NCI-H2081 treated with DMSO at 0.1 percent for 48 hours (cell line): ENCODE measurements around the gene SUN5.
"Not testable (repeated sequence)": the region's sequence is repeated elsewhere in the genome, so short reads cannot be mapped to it uniquely, and the experiment has no call there.

ENCODE experiments used
- DNase-seq: peaks from one replicate; lab custom pipeline; 2025; lab: John Stamatoyannopoulos, UW

The SUN5 gene

DNA sequence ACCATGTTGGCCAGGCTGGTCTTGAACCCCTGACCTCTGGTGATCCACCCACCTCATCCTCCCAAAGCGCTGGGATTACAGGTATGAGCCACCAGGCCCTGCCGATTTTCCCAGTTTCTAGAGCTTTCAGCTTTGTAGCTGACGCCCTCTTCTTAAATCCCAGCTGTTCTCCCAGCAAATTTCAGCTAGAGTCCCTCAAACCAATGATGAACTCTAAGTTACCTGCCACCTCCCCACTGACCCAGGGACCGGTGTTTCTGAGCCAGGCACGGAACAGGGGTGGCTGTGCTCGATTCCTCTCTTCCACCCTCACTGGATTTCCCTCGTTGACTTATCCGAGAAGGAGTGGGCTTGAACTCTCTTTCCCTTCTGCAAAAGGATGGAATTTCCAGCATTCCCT lies 39.1 kb downstream of the SUN5 start:
- DNase-seq: no peak

DNA sequence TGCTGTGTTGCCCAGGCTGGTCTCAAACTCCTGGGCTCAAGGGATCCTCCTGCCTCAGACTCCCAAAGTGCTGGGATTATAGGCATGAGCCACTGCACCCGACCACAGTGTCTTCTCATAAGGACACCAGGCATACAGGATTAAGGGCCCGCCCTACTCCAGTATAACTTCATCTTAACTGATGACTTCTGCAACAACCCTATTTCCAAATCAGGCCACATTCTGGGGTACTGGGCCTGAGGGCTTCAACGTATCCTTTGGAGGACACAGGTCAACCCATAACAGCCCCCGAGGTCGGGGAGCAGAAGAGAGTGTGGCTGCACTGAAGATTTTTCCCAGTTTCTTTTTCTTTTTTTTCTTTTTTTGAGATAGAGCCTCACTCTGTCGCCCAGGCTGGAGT lies 39.7 kb downstream of the SUN5 start:
- DNase-seq: no peak

DNA sequence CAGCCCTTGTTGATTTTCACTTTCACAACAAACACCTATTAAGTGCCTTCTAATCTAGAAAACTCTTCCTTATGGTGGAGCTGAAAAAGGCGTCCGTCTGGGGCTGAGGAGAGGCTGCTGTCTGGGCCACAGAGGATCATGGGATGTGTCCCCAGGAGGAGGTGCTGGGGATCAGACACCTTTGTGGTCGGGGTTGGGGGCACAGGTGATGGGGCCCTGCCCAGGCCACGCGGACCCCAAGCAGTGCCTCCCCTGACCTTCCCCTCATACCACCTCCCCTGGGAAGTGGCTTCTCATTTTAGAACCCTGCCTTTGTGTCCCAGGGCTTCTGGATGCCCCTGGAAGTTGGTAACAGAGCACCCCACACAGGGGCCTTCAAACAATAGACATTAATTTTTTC lies 41.1 kb downstream of the SUN5 start:
- no peak for DNase-seq

DNA sequence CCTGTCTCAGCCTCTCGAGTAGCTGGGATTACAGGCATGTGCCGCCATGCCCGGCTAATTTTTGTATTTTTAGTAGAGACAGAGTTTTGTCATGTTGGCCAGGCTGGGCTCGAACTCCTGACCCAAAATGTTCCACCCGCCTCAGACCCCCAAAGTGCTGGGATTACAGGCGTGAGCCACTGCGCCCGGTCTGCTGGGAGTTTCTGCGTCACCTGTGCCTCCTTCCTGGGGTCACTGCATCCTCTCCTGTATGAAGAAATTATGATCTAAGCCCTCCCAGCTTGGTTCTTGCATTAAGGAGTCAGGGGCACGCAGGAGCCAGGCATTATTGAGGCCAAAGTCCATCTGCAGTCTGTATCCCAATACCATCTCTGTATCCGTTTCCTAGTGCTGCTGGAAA lies 41.6 kb downstream of the SUN5 start:
- not testable (repeated sequence) for DNase-seq

GRCh38 chr20:32962053-32962452 lies 42.2 kb downstream of the SUN5 start:
- no peak for DNase-seq

GRCh38 chr20:32960849-32961731 lies 43.1 kb downstream of the SUN5 start:
- DNase-seq: no peak

DNA sequence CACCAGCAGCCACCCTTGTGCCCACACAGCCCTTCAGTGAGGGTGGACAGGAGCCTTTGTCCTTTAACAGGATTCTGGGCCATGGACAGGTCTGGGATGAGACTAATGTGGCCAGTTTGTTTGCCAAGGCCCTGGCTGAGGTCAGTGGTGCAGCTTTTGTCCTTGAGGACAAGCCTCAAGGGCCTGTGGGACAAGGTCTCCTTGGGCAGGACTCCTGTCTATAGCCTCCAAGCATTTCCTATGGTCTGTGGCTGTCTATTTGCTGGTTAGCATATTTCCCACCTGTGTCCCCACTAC lies 44.1 kb downstream of the SUN5 start:
- no peak for DNase-seq

DNA sequence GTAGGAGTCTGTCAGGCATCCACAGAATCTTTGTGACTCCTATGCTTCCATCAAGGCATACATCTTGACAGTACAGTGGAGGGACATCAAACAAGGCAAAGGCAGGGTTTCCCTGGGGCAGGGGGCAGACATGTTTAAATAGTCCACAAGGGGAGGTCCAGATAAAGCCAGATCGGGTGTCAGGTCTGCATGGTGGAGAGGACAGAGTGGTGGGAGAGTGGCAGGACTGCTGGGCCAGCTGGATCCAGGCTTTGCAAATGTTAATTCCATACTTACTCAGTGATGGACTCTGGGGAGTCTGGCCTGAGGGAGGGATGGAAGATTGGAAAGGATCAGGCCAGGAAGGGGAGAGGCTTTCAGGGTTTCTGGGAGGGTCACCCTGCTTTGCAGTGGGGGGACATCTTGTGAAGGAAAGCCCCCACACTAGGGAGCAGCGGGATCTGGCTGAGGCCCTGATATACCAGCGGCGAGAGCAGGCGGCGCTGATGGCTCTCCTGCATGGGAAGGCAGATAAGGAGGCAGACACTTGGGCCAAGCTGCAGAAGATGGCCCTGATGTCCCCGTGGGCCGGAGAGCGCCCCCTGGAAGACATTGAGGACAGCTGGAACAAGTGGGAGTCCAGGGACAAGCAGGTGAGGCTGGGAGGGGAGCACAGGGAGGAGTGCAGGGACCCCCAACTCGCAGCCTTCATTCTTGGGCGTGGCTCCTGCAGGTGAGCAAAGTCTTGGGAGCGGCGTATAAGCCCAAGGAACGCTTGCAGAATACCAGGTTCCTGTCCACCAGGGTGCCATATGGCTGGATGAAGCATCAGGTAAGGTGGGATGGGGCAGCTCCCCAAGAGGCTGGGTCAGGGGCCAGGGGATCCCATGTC lies 44.6 kb downstream of the SUN5 start:
- DNase-seq: no peak

DNA sequence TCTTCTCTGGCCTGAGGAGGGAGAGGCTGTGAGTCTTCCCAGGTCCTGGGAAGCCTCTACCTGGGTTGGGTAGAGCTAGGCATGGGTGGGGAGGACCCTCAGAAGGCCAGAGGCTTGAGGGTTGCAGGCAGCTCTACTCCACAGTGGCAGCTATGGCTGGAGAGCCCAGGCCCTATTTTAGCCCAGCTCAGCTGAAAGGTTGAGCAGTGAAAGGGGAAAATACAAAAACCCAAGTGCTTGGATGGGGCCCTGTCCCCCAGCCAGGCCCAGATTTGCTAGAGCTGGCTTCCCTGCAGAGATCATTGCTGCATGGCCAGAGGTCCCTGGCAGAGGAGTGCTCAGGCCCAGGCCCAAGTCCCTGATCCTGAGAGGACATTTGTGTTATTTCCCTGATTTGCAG lies 45.7 kb downstream of the SUN5 start:
- DNase-seq: no peak

- DNase-seq: no peak
Observed at GRCh38 chr20:32957459-32957858, 46.8 kb downstream of the SUN5 start.

- not testable (repeated sequence) for DNase-seq
Observed at GRCh38 chr20:32950539-32950938, 53.7 kb downstream of the SUN5 start.

GRCh38 chr20:32946629-32947028 lies 57.6 kb downstream of the SUN5 start:
- DNase-seq: no peak

- no peak for DNase-seq
Observed at GRCh38 chr20:32945710-32946221, 58.5 kb downstream of the SUN5 start.

DNA sequence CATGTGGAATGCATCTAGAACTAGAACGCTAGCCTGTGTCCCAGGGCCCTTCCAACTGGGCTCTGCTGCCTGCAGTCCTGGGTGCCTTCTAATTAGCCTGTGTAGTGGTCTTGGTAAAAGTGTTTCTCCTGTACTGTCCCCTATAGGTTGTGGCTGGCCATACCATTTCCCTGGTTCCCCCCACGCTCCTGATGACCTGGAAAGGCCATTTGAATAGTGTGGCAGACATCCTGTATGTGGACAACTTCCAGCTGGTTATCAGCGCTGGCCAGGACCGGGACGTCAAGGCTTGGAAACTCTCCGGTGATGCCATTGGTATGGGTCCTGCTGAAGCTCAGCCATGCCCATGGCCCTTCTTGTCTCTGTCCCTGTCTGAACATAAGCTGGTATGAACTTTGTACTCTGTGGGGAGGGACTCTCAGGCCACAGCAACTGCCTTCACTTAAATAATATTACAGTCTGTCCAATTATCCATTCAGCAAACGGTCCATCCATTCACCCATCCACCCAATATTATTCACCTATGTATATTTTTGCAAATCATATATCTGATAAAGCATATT lies 60.7 kb downstream of the SUN5 start:
- DNase-seq: no peak

GRCh38 chr20:32941155-32941885 lies 62.9 kb downstream of the SUN5 start:
- no peak for DNase-seq

GRCh38 chr20:32934580-32934979 lies 69.7 kb downstream of the SUN5 start:
- DNase-seq: no peak
